ENCODE measurements around the gene OLFM2. TPM values are rescaled to one million over a fixed set of nuclear protein-coding genes. Genes with fewer than 3 reads are reported as not detected.

Gene OLFM2
- total RNA-seq, 4 donors from 2014 or later = 51.5 to 114 (median 101) TPM

- Histone ChIP-seq H3K27ac (no peak overlapping the region), H3K4me3 (no peak overlapping the region), H3K9me3 (no peaks in the 10 kb centered on the region), H3K27me3 (peaks cover 2% of the 10 kb centered on the region), H3K36me3 (peaks cover 57% of the 10 kb centered on the region), H3K4me1 (no peaks in the 10 kb centered on the region)
- TF ChIP-seq POLR2A (IDR thresholded peaks at IDR 0.05) = no peak
- no peak for TF ChIP-seq EP300 (IDR thresholded peaks at IDR 0.05)
- no peak for TF ChIP-seq POLR2AphosphoS5 (IDR thresholded peaks at IDR 0.05)
- TF ChIP-seq, protein P1, sequence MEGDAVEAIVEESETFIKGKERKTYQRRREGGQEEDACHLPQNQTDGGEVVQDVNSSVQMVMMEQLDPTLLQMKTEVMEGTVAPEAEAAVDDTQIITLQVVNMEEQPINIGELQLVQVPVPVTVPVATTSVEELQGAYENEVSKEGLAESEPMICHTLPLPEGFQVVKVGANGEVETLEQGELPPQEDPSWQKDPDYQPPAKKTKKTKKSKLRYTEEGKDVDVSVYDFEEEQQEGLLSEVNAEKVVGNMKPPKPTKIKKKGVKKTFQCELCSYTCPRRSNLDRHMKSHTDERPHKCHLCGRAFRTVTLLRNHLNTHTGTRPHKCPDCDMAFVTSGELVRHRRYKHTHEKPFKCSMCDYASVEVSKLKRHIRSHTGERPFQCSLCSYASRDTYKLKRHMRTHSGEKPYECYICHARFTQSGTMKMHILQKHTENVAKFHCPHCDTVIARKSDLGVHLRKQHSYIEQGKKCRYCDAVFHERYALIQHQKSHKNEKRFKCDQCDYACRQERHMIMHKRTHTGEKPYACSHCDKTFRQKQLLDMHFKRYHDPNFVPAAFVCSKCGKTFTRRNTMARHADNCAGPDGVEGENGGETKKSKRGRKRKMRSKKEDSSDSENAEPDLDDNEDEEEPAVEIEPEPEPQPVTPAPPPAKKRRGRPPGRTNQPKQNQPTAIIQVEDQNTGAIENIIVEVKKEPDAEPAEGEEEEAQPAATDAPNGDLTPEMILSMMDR (IDR thresholded peaks at IDR 0.05) = no peak
- DNase-seq (ENCODE audit: low spot score in 2 of 2) = no peak
- WGBS = 89% methylated on average over 7 of the region's 8 CpGs
Observed at GRCh38 chr19:9970481-9970880, 34.2 kb upstream of the OLFM2 start.

GRCh38 chr19:9969688-9969975 is 33.3 kb upstream of the OLFM2 start:
- 73% methylated on average over 2 of the region's 2 CpGs for WGBS
- TF ChIP-seq POLR2A (IDR thresholded peaks at IDR 0.05) (no peak), EP300 (IDR thresholded peaks at IDR 0.05) (no peak), POLR2AphosphoS5 (IDR thresholded peaks at IDR 0.05) (no peak)
- TF ChIP-seq, protein P1 (IDR thresholded peaks at IDR 0.05) = no peak
- H3K4me1 ChIP-seq = no peaks in the 10 kb centered on the region
- H3K27ac ChIP-seq = no peak overlapping the region
- DNase-seq (ENCODE audit: low spot score in 2 of 2) = no peak
- H3K36me3 ChIP-seq = peaks cover 57% of the 10 kb centered on the region
- H3K27me3 ChIP-seq = peaks cover 2% of the 10 kb centered on the region
- H3K9me3 ChIP-seq = no peaks in the 10 kb centered on the region
- H3K4me3 ChIP-seq = no peak overlapping the region

- Histone ChIP-seq H3K27me3 (peaks cover 2% of the 10 kb centered on the region), H3K27ac (no peak overlapping the region), H3K9me3 (no peaks in the 10 kb centered on the region), H3K36me3 (peaks cover 56% of the 10 kb centered on the region), H3K4me1 (no peaks in the 10 kb centered on the region), H3K4me3 (no peak overlapping the region)
- no peak for DNase-seq (ENCODE audit: low spot score in 2 of 2)
- TF ChIP-seq EP300 (IDR thresholded peaks at IDR 0.05) (no peak), POLR2A (IDR thresholded peaks at IDR 0.05) (no peak), POLR2AphosphoS5 (IDR thresholded peaks at IDR 0.05) (no peak)
- TF ChIP-seq, protein P1 (IDR thresholded peaks at IDR 0.05) = no peak
- 87% methylated on average over 3 of the region's 8 CpGs for WGBS
Observed at GRCh38 chr19:9968820-9969687, 32.7 kb upstream of the OLFM2 start.

DNA sequence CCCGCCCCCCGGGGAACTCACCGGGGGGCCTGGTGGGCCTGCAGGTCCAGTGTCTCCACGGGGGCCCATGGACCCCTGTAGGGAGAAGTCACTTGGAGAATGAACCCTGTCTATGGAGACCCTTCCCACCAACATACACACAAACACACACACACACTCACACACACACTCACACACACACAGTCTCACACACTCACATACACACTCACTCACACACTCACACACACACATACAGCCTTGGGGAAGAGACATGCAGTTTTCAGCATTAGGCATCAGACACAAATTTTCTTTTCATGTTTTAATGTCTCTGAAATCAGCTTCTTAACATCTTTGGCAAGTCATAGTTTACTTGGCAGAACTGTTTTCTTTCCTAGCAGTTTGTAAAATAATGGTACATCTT is 31.0 kb upstream of the OLFM2 start:
- Histone ChIP-seq H3K4me3 (no peak overlapping the region), H3K27me3 (peaks cover 2% of the 10 kb centered on the region), H3K4me1 (no peaks in the 10 kb centered on the region), H3K36me3 (peaks cover 55% of the 10 kb centered on the region), H3K9me3 (no peaks in the 10 kb centered on the region), H3K27ac (no peak overlapping the region)
- no peak for DNase-seq (ENCODE audit: low spot score in 2 of 2)
- no peak for TF ChIP-seq POLR2A (IDR thresholded peaks at IDR 0.05)
- TF ChIP-seq, protein P1 (IDR thresholded peaks at IDR 0.05) = no peak
- TF ChIP-seq POLR2AphosphoS5 (IDR thresholded peaks at IDR 0.05) = no peak
- no peak for TF ChIP-seq EP300 (IDR thresholded peaks at IDR 0.05)
- 66% methylated on average over 4 of the region's 4 CpGs for WGBS

- peaks cover 58% of the 10 kb centered on the region for H3K36me3 ChIP-seq
- H3K9me3 ChIP-seq = no peaks in the 10 kb centered on the region
- WGBS = 63% methylated on average over 13 of the region's 29 CpGs
- TF ChIP-seq POLR2A (IDR thresholded peaks at IDR 0.05) (no peak), EP300 (IDR thresholded peaks at IDR 0.05) (no peak), POLR2AphosphoS5 (IDR thresholded peaks at IDR 0.05) (no peak)
- TF ChIP-seq, protein P1 (IDR thresholded peaks at IDR 0.05) = no peak
- H3K4me1 ChIP-seq = no peaks in the 10 kb centered on the region
- no peak for DNase-seq (ENCODE audit: low spot score in 2 of 2)
- H3K27me3 ChIP-seq = peaks cover 2% of the 10 kb centered on the region
- H3K4me3 ChIP-seq = no peak overlapping the region
- H3K27ac ChIP-seq = no peak overlapping the region
Observed at GRCh38 chr19:9966448-9966847, 30.1 kb upstream of the OLFM2 start.

All from suprapubic skin (tissue), 4 donors.